Measurements from ENCODE around the gene GPANK1. TPM values are rescaled to one million over a fixed set of nuclear protein-coding genes. Genes with fewer than 3 reads are reported as not detected.

The GPANK1 gene
- total RNA-seq, 1 donor from 2014 or later: 16.2 TPM

DNA sequence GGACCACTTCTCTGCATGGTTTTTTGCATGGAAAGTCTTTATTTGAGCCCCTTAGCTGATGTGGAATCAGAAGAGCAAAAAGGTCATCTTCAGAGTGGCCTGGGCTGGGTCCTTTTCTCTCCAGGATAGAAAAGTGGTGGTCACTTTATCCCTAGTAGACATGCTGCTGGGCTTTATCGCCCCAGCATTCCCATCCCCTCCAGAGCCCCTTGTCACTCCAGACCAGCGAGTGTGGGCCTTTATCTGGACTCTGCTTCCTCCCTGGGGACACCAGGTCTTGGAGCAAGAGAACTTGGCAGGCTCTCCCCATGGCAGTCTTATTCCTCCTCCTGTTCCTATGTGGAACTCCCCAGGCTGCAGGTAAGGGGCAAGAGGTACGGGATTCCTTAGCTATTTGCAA lies 41.8 kb upstream of the GPANK1 start, which contains the start of gene LY6G6F:
TSS of gene LY6G6F (plus strand) at position 268 of the 400 bp plus-strand sequence. CDS start at position 309, 41 bp downstream.
- no peaks in the 10 kb centered on the region for H3K9me3 ChIP-seq (ENCODE audit: control insufficient read depth in 3 of 3, low read length in 3 of 3)
- no peak within 1 kb of the TSS for H3K4me3 ChIP-seq (ENCODE audit: low read length in 3 of 3)

DNA sequence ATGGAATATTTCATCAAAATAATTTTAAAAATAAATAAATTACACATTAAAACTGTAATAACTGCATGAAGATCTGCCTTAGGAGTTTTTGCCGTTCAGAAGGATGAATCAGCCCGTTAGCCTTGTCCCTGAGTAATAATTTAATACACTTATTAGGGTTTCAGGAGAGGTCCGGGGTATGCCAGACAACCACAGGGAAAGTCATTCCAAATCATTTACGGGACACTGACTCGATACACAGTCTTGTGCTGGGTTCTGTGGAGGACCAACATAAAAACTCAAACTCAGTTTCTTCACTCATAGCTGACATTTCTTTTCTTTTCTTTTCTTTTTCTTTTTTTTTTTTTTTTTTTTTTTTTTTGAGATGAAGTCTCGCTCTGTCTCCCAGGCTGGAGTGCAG lies 41.1 kb upstream of the GPANK1 start:
- Histone ChIP-seq H3K36me3 (ENCODE audit: control insufficient read depth in 3 of 3, insufficient read depth in 3 of 3, low read length in 3 of 3) (peaks cover 2 to 4% (median 2%) of the 10 kb centered on the region in 3 donors), H3K27me3 (ENCODE audit: control insufficient read depth in 3 of 3, insufficient read depth in 3 of 3, low read length in 3 of 3) (peaks cover 0 to 5% (median 0%) of the 10 kb centered on the region in 3 donors), H3K9me3 (ENCODE audit: control insufficient read depth in 3 of 3, low read length in 3 of 3) (no peaks in the 10 kb centered on the region), H3K4me3 (ENCODE audit: low read length in 3 of 3) (no peak overlapping the region), H3K27ac (ENCODE audit: low read depth, low read length) (no peak overlapping the region), H3K9ac (ENCODE audit: low read depth in 1 of 3, low read length in 3 of 3) (no peak overlapping the region), H3K4me1 (ENCODE audit: control insufficient read depth in 3 of 3, insufficient read depth in 3 of 3, low read length in 3 of 3) (peaks cover 13 to 23% (median 14%) of the 10 kb centered on the region in 3 donors)

More for the DNA sequence above, 41.8 kb upstream of the GPANK1 start, which contains the start of gene LY6G6F:
- Histone ChIP-seq H3K27me3 (ENCODE audit: control insufficient read depth in 3 of 3, insufficient read depth in 3 of 3, low read length in 3 of 3) (peaks cover 0 to 5% (median 0%) of the 10 kb centered on the region in 3 donors), H3K36me3 (ENCODE audit: control insufficient read depth in 3 of 3, insufficient read depth in 3 of 3, low read length in 3 of 3) (no peaks in the 10 kb centered on the region), H3K9ac (ENCODE audit: low read depth in 1 of 3, low read length in 3 of 3) (no peak within 1 kb of the TSS), H3K4me1 (ENCODE audit: control insufficient read depth in 3 of 3, insufficient read depth in 3 of 3, low read length in 3 of 3) (peaks cover 6 to 17% (median 8%) of the 10 kb centered on the region in 3 donors), H3K27ac (ENCODE audit: low read depth, low read length) (no peak within 1 kb of the TSS)

DNA sequence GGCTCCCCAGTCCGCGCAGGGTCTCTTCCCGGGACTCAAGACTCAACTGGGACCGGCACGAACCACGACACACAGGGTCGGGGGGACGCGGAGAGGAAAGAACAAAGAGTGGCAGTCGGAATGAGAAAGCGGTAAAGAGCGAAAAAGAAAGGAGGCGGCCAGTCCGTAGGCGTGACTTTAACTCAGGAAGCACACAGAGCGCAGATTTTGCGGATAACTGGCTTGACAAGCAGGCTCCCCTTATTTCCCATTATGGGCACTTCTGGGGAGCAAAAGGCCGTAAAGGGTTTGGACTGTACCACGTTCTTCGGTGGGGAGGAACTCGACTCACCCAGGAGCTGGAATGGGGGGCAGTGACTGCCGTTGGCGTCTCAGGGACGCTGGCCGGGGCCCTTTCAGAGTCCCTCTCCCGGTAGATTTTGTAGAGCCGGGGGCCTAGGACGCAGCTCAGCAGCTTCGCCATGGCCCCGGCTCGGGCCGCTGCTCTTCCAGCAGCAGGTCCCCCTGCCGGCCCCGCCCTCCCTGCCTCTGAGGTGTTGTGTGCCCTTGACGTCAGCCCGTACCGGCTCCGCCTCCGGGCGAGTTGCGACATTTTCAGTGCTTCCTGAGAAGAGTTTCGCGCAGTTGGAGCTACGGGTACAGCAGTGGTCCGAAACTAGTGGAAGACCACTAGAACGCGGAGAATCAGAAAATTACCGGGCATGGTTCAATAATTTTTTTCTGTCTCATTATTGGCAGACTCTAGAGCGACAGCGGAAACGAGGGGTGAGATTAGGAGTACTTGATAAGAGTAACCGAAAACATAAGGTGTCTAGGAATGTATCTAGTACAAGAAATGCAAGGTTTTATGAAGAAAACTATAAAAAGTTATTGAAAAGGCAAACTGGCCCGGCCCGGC lies 38.3 kb upstream of the GPANK1 start, which contains the start of gene ABHD16A:
TSS of gene ABHD16A (minus strand) at position 506 of the 898 bp plus-strand sequence. CDS start at position 463, 43 bp downstream.
- H3K36me3 ChIP-seq (ENCODE audit: control insufficient read depth in 3 of 3, insufficient read depth in 3 of 3, low read length in 3 of 3): peaks cover 15 to 18% (median 18%) of the 10 kb centered on the region in 3 donors
- H3K4me1 ChIP-seq (ENCODE audit: control insufficient read depth in 3 of 3, insufficient read depth in 3 of 3, low read length in 3 of 3): peaks cover 16 to 27% (median 17%) of the 10 kb centered on the region in 3 donors
- H3K4me3 ChIP-seq (ENCODE audit: low read length in 3 of 3): peak within 1 kb of the TSS; percentile 96 to 99 (median 99)
- H3K9ac ChIP-seq (ENCODE audit: low read depth in 1 of 3, low read length in 3 of 3): peak within 1 kb of the TSS; percentile 97 to 99 (median 99)
- H3K9me3 ChIP-seq (ENCODE audit: control insufficient read depth in 3 of 3, low read length in 3 of 3): no peaks in the 10 kb centered on the region
- H3K27ac ChIP-seq (ENCODE audit: low read depth, low read length): peak within 1 kb of the TSS; percentile 99
- no peaks in the 10 kb centered on the region for H3K27me3 ChIP-seq (ENCODE audit: control insufficient read depth in 3 of 3, insufficient read depth in 3 of 3, low read length in 3 of 3)

DNA sequence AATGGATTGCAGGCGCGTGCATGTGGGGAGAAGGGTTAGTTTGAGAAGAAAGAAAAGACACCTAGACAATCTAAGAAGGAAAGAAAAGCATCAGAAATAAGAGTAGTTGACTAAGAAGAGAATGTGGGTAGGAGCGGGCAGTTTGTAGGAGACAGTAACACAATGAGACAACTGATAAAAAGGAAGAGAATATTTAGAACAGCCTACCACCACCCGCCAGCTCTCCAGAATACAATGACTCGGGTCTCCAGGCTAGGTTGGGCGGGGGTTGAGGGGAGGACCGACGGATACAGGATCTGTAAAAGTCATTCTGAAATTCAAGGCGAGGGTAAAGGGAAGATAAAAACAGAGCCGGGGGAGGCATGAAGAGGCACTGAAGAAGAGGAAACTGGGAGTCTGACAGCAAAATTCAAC lies 37.6 kb upstream of the GPANK1 start:
- H3K27ac ChIP-seq (ENCODE audit: low read depth, low read length): peak overlapping the region; percentile 99
- H3K27me3 ChIP-seq (ENCODE audit: control insufficient read depth in 3 of 3, insufficient read depth in 3 of 3, low read length in 3 of 3): no peaks in the 10 kb centered on the region
- H3K4me3 ChIP-seq (ENCODE audit: low read length in 3 of 3): peak overlapping the region; percentile 96 to 99 (median 99)
- peak overlapping the region; percentile 97 to 99 (median 99) for H3K9ac ChIP-seq (ENCODE audit: low read depth in 1 of 3, low read length in 3 of 3)
- peaks cover 17 to 32% (median 18%) of the 10 kb centered on the region in 3 donors for H3K4me1 ChIP-seq (ENCODE audit: control insufficient read depth in 3 of 3, insufficient read depth in 3 of 3, low read length in 3 of 3)
- H3K9me3 ChIP-seq (ENCODE audit: control insufficient read depth in 3 of 3, low read length in 3 of 3): no peaks in the 10 kb centered on the region
- H3K36me3 ChIP-seq (ENCODE audit: control insufficient read depth in 3 of 3, insufficient read depth in 3 of 3, low read length in 3 of 3): peaks cover 15 to 22% (median 20%) of the 10 kb centered on the region in 3 donors

DNA sequence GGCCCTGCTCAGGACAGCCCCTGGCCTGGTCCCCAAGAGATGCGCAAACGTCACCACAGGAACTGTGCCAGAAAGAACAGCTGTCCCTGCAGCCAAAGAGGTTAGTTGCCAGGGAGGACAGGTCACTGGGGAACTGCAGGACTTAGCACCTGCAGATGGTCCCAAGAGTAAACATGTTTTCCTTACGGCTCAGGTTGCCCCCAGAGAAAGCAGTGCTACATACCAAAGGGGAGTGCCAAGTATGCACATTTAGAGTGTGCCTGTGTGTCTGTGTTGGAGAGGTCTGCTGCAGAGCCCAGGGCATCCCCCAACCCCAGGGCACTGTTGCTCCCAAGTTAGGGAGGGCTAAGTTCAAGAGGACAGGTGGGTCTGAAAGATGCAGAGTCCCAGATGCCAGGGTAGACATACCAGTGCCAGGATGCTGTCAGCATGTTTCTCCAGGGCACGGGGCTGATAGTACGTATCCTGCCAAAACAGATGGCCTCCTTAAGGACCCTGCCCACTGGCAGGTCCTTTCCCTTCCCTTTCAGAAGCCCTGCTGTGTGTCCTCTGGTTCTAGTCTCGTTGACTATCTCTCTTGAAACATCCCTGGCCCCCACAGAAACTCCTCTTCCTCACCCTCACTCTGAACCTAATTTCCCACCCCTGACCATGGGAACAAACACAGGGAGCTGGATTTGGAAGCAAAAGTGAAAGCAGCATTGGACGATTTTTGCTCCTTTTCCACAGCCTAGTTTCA lies 37.0 kb upstream of the GPANK1 start:
- peak overlapping the region; percentile 97 to 99 (median 99) for H3K9ac ChIP-seq (ENCODE audit: low read depth in 1 of 3, low read length in 3 of 3)
- peak overlapping the region; percentile 99 for H3K27ac ChIP-seq (ENCODE audit: low read depth, low read length)
- peak overlapping the region; percentile 96 to 99 (median 99) for H3K4me3 ChIP-seq (ENCODE audit: low read length in 3 of 3)
- H3K36me3 ChIP-seq (ENCODE audit: control insufficient read depth in 3 of 3, insufficient read depth in 3 of 3, low read length in 3 of 3): peaks cover 16 to 25% (median 25%) of the 10 kb centered on the region in 3 donors
- H3K4me1 ChIP-seq (ENCODE audit: control insufficient read depth in 3 of 3, insufficient read depth in 3 of 3, low read length in 3 of 3): peaks cover 17 to 33% (median 19%) of the 10 kb centered on the region in 3 donors
- no peaks in the 10 kb centered on the region for H3K9me3 ChIP-seq (ENCODE audit: control insufficient read depth in 3 of 3, low read length in 3 of 3)
- H3K27me3 ChIP-seq (ENCODE audit: control insufficient read depth in 3 of 3, insufficient read depth in 3 of 3, low read length in 3 of 3): no peaks in the 10 kb centered on the region

DNA sequence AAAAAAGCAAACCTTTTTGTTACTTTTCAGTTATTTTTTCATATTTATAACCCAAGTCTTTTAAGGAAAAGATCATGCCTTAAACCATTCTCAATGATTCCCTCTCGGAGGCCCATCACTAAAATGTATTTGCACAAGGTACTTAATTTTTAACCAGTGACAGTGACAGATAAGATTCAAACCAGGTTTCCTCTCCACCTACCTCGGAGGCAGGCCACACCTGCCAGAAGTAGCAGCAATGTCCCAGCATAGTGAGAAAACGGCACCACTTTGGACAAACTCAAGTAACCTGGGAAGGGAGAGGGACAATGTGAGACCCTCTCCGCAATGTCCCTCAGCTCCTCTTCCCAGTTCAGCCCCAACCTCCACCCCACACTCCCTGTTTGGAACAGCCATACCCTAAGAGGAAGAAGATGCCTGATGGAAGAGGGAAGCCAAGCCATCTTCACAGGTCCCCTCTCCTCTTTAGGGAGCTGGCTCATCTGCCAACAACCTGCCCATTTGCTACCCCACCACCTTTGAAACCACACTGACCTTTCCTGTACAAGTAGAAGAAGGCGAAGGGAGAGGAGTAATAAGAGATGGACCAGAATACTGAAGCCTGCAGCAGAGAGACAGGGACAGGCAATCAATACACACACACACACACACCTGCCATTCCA lies 36.1 kb upstream of the GPANK1 start:
- Histone ChIP-seq H3K27me3 (ENCODE audit: control insufficient read depth in 3 of 3, insufficient read depth in 3 of 3, low read length in 3 of 3) (no peaks in the 10 kb centered on the region), H3K9me3 (ENCODE audit: control insufficient read depth in 3 of 3, low read length in 3 of 3) (no peaks in the 10 kb centered on the region), H3K4me1 (ENCODE audit: control insufficient read depth in 3 of 3, insufficient read depth in 3 of 3, low read length in 3 of 3) (peaks cover 17 to 33% (median 19%) of the 10 kb centered on the region in 3 donors), H3K27ac (ENCODE audit: low read depth, low read length) (peak overlapping the region; percentile 57), H3K4me3 (ENCODE audit: low read length in 3 of 3) (peak overlapping the region in 1 of 3 donors; percentile 99), H3K9ac (ENCODE audit: low read depth in 1 of 3, low read length in 3 of 3) (peak overlapping the region in 1 of 3 donors; percentile 6), H3K36me3 (ENCODE audit: control insufficient read depth in 3 of 3, insufficient read depth in 3 of 3, low read length in 3 of 3) (peaks cover 19 to 34% (median 29%) of the 10 kb centered on the region in 3 donors)

DNA sequence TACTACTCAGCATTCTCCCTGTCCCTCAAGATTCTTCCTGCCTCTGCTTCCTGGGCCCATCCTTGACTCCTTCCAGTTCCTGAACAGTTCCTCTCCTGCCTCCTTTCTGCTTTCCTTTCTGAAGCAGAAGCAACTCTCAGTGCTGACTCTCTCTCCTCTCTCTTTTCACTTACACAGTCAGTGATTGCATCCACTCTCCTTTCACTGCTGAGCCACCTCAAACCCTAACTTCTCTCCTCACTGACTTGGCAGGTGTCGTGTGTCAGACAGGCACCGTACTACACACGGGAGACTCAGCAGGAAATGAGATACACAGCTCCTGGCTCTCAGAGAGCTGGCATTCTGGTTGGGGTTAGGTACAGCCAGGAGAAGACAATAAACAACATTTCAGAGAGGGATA lies 32.8 kb upstream of the GPANK1 start:
- no peak overlapping the region for H3K27ac ChIP-seq (ENCODE audit: low read depth, low read length)
- no peak overlapping the region for H3K9ac ChIP-seq (ENCODE audit: low read depth in 1 of 3, low read length in 3 of 3)
- H3K36me3 ChIP-seq (ENCODE audit: control insufficient read depth in 3 of 3, insufficient read depth in 3 of 3, low read length in 3 of 3): peaks cover 42 to 57% (median 56%) of the 10 kb centered on the region in 3 donors
- no peaks in the 10 kb centered on the region for H3K9me3 ChIP-seq (ENCODE audit: control insufficient read depth in 3 of 3, low read length in 3 of 3)
- H3K4me3 ChIP-seq (ENCODE audit: low read length in 3 of 3): no peak overlapping the region
- peaks cover 17 to 26% (median 19%) of the 10 kb centered on the region in 3 donors for H3K4me1 ChIP-seq (ENCODE audit: control insufficient read depth in 3 of 3, insufficient read depth in 3 of 3, low read length in 3 of 3)
- no peaks in the 10 kb centered on the region for H3K27me3 ChIP-seq (ENCODE audit: control insufficient read depth in 3 of 3, insufficient read depth in 3 of 3, low read length in 3 of 3)

DNA sequence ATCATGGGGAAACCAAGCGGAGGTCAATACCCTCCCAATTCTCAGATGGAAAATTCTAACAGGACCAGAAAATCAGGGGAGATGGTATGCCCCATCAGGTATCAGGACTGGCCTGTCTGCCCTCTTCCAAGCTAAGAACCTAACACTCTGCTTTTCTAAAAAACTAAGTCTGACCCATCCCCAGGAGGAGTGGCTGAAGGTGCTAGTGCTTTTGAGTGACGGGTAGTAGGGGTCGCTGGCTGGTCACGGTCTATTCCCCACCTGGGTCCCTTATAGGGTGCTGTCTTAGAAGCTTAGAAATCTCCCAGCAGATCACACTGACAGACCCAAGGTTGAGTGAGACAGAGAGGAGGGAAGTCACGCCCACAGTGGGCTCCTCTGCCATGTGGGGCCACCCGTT lies 28.7 kb upstream of the GPANK1 start:
- Histone ChIP-seq H3K27me3 (ENCODE audit: control insufficient read depth in 3 of 3, insufficient read depth in 3 of 3, low read length in 3 of 3) (no peaks in the 10 kb centered on the region), H3K27ac (ENCODE audit: low read depth, low read length) (no peak overlapping the region), H3K9me3 (ENCODE audit: control insufficient read depth in 3 of 3, low read length in 3 of 3) (no peaks in the 10 kb centered on the region), H3K4me1 (ENCODE audit: control insufficient read depth in 3 of 3, insufficient read depth in 3 of 3, low read length in 3 of 3) (peaks cover 0 to 6% (median 3%) of the 10 kb centered on the region in 3 donors), H3K9ac (ENCODE audit: low read depth in 1 of 3, low read length in 3 of 3) (no peak overlapping the region), H3K36me3 (ENCODE audit: control insufficient read depth in 3 of 3, insufficient read depth in 3 of 3, low read length in 3 of 3) (peaks cover 63 to 77% (median 76%) of the 10 kb centered on the region in 3 donors), H3K4me3 (ENCODE audit: low read length in 3 of 3) (no peak overlapping the region)

DNA sequence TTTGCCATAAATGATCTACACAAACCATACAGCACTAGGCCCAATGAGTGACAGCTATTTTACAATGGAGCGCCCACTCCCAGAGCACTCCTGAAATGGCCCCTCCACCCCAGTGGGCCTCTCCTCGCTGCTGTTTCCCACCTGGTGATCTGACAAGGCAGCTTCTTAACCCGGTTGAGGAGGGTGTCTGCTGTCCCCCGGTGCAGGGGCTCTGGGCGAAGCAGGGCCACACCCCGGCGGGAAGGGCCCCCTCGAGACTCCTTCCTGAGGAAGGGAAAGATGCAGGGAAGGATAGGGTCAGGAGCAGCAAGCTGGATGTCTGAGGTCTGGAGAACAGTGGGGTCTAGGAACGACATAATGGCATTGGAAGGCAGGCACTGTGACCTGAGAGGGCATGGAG lies 28.1 kb upstream of the GPANK1 start:
- Histone ChIP-seq H3K27ac (ENCODE audit: low read depth, low read length) (no peak overlapping the region), H3K9me3 (ENCODE audit: control insufficient read depth in 3 of 3, low read length in 3 of 3) (no peaks in the 10 kb centered on the region), H3K4me1 (ENCODE audit: control insufficient read depth in 3 of 3, insufficient read depth in 3 of 3, low read length in 3 of 3) (peaks cover 0 to 6% (median 3%) of the 10 kb centered on the region in 3 donors), H3K27me3 (ENCODE audit: control insufficient read depth in 3 of 3, insufficient read depth in 3 of 3, low read length in 3 of 3) (no peaks in the 10 kb centered on the region), H3K36me3 (ENCODE audit: control insufficient read depth in 3 of 3, insufficient read depth in 3 of 3, low read length in 3 of 3) (peaks cover 69 to 83% (median 82%) of the 10 kb centered on the region in 3 donors), H3K9ac (ENCODE audit: low read depth in 1 of 3, low read length in 3 of 3) (peak overlapping the region in 1 of 3 donors; percentile 3), H3K4me3 (ENCODE audit: low read length in 3 of 3) (no peak overlapping the region)

Data from skeletal muscle tissue (tissue), 4 donors.